GM19023 (cell line): ENCODE data around the gene CTNS.

Experiments
- ATAC-seq: cut with Tn5 transposase; IDR thresholded peaks from one replicate; pipeline ENCODE4 v1.9.1; 2021; ENCODE audit warnings: mild to moderate bottlenecking, moderate library complexity; ENCODE audit not compliant: unreplicated experiment

Gene CTNS

DNA sequence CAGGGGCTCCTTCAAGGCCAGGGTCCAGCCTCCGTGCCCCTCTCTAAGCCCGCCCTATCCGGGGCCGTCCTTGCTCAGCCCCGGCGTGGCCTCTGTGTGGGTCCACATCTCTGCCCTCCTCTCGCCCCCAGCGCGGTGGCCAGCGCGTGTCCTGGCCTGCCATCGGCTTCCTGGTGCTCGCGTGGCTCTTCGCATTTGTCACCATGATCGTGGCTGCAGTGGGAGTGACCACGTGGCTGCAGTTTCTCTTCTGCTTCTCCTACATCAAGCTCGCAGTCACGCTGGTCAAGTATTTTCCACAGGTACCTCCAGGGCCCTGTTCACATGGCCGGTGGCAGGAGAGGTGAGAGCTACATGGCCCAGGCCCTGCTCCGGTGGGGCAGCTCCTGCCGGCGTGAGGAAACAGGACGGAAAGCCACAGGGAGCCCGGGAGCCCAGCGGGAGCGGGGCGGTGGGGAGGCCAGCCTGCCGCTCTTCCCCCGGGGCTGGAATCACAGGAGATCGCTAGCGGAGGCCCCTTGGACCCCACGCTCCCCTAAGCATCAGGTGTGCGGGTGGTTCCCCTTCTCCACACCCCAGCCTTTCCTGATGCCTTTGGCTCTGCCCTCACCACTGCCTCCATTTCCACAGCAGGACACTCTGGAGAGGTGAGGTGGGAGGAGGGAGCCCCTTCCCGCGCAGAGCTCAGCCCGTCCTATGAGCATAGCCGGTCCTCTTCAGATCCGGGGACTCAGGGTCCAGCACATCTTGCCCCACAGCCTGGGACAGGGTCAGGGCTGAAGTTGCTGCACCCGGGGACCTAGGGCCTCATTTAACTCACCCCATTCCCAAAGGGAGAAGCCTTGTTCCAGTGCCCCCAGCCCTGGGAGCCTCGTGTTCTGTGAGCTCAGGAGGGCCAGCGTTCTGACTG is 21.6 kb downstream of the CTNS start:
- ATAC-seq, result no peak

DNA sequence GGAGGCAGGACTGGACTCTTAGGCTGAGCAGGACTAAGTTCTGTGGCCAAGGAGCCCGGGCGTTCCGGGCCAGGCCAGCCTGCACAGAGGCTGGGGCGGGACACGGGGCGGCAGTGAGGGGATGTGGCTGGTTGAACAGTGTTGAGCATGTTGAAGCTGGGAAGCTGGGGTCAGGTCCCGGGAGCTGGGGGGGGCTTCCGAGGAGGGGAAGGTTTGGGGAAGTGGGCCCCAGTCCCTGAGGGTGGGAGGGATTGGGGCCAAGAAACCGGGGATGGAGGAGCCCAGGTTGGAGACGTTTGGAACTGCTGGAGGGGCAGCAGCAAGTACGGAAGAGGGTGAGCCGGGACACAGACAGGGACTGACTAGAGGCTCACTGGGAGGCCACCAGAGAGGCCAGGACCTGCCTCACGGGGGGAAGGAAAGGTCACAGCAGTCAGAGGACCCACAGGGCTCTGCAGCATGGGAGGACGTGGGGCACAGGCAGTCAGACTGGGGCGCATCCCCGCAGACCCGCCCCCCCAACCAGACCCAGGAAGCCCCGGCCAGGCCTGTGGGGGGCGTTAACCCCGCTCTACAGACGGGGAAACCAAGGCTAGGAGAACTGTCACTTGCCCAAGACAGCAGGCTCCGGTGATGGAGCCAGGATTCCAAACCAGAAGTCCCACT is 22.4 kb downstream of the CTNS start:
- no peak for ATAC-seq

DNA sequence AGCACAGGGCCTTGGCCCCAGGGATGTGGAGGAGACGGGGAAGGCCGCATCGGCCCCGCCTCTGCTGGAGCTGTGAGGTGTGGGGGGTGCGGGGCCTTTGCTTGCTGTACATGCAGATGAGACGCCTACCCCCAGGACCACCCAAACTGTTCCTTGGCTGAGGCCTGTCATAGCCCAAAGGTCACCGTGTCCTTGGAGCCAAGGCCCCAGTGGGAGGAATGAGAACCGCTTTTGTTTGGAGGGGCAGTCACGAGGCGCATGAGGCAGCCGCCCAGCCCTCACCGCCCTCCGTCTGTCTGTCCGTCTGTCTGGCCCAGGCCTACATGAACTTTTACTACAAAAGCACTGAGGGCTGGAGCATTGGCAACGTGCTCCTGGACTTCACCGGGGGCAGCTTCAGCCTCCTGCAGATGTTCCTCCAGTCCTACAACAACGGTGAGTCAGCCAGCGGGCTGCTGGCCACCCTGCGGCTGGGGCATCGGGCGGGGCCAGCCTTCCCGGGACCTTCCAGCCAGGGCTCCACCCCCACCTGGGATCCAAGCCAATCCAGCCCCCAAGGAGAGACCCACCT is 23.1 kb downstream of the CTNS start:
- no peak for ATAC-seq

DNA sequence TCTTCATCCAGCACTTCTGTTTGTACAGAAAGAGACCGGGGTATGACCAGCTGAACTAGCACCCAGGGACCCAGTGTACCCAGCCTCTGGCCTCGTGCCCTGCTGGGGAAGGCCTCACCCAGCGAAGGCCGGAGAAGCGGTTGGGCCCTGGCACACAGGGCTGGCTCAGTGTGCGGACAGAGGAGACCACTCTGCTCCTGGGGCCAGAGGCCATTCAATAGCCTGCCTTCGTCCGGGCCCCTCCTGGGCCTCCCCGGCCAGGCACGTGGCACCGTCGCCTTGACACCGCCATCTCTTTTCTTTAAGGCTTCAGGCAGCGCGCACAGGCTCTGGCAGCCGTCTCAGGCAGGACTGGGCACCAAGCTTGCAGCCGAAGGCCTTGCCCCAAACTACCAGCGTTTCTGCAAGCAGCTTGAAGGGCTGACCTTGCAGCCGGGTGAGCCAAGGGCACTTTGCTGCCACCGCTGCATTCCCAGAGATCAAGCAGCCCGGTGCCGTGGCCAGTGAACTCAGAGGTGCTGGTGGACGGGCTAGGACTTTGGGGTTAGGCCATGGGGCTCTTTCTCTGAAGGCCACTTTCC is 23.8 kb downstream of the CTNS start:
- ATAC-seq, result no peak

DNA sequence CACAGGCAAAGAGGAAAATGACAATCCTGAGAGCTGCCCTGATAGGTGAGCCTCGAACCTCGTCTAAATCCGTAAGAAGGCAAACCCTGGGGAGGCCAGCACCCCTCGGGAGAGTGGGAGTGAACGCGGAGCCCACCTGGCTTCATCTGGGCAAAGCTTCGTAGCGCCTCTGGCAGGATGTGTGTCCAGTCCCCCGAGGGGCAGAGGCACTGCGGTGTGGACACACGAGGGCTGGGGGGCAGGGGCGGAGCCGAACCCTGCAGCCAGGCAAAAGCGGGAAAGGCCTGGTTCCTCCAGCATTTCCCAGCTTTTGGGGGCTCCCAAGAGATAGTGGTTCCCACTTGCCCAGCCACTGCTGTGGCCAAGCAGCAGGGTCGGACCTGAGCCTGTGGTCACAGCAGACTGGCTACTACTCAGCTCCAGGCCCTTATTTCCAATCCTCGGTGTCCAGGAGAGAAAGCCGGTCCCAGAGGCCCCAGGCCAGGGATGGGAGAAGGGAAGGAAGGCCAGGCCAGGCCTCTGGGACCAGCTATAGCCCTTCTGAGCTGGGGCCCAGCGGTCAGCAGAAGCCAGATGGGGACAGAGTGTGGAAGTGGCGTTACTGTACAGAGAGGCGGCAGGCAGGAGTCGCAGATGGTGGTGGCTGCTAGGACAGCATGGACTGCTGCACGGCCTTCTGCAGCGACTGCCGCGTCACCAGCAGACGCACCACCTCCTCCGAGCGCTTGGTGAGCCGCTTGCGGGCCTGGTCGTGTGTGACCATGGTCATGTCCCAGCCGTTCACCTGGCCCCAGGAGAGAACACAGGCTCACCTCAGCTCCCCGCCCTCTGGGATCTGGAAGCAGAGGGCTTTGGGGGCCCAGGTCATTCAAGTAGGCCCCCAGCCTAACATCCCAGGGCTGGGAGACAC is 26.8 kb downstream of the CTNS start:
- ATAC-seq, result no peak

DNA sequence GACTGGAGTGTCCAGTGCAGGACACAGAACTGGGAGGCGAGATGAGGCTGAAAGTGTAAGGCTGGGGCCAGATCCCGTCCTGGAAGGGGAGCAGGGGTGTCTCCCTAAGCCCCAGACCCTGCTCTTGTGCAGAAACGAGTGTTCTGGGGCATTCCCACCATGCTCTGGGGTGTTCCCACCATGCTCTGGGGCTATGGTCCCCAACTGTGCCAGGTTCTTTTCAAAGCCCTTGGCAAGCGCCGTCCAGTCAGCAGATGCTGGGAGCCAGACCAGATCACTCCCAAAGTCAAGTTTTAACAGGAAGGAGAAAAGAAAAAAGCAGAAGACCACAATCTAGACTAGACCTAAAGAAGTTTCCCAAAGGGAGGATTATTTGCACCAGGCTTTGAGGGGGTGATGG is 29.3 kb downstream of the CTNS start:
- ATAC-seq, result no peak

DNA sequence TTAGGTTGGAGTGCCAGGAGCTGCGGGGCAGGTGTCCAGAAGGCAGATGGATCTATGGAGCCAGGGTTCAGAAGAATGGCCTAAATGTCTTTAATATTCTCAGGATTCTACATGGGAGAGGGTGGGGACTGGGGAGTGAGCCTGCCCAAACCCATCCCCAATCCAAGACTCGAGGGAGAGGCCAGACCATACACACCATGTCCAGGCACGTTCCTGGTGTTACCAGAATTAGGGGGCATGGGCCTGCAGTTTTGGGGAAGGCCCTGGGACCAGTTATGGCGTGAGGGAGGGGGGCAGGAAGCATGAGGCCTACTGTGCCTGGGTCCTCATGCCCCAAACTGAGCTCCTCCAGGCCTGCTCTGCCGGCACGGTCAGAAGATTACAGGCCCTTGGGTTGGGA is 30.0 kb downstream of the CTNS start:
- no peak for ATAC-seq

DNA sequence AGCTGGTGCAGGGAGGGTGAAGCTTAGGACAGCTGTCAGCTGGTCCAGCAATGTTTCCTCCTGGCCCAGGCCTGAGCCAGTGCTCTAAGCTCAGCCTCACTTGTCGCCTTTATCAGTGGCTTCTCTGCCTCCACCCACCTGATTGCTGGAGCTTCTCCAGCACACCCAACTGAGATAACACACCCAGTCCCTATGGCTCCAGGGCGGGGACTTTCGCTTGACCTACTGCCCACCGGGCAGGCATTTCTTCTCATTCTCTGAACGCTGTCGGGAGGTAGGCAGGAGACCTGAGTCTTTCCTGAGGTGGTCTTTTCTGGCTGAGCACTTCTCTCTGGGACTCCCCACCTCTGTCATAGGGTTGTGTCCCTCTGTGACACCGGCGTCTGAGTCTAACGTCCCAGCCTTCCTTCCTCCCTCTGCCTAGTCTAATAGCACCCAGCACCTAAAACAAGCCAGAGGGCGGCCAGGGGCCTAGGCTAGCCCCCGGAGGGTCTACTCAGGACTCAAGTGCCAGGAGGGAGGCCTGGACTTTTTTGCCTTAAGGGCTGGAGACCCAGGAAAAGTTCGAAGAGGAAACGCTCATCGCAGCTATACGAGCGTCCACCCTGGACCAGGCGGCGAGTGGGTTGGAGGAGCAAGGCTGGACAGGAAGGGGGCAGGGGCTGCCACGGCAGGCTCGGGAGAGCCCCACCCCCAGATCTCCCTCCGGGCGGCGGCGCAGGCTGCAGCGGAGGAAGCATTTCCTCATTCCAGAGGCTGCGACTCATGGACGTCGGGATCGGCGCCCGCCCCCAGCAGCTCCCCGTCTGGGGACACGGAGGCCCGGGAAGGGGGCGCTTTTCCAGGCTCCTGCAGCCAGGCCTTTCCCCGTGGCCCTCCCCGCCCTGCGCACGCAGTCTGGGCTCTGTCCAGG is 31.1 kb downstream of the CTNS start:
- ATAC-seq, result peak; percentile 8

DNA sequence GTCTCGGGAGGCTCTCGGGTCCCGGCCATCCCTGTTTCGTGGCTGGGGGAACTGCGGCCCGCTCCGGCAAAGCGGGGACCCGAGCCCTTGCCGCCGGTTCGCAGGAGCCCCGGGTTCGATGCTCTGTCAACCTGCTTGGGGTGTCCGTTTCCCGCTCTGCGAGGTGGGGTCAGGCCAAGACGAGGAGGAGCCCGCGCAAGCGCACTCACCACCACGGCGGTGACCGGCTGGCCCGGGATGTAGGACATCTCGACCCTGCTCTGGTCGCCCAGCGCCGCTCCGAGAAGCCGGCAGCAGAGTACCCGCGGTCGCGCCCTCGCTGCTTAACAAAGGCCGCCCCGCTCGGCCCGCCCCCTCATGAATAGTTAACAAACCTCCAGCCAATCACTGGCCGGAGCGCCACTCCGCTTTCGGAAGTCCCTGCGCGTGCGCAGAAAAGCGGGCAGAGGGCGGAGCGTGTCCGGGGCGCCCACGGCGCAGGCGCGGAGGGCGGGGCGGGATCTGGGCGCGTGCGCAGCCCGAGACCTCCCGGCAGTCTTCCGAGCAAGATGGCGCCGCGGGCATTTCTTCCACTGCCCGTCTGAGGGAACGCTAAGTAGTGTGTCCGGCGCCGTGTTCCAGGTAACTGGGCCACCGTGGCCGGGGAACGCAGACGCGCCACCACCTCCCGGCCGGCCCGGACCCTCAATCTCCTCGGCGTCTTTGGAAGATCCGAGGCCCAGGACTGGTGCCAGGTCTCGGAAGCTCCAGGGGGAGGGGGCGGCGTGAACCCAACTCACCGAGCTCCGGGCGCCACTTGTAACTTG is 31.9 kb downstream of the CTNS start, which contains the start of the genes EMC6 and TAX1BP3:
Gene EMC6, plus strand, starts transcription at position 534 of the 806 bp plus-strand sequence. CDS start 335 bp downstream, outside the sequence.
Gene TAX1BP3, minus strand, starts transcription at position 300 of the 806 bp plus-strand sequence. Its CDS starts 52 bp downstream, at position 248.
- ATAC-seq, result peak; percentile 86

DNA sequence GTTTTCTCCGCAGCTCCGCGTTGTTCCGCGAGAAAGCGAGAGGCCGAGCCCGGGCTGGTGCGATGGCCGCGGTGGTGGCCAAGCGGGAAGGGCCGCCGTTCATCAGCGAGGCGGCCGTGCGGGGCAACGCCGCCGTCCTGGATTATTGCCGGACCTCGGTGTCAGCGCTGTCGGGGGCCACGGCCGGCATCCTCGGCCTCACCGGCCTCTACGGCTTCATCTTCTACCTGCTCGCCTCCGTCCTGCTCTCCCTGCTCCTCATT is 32.5 kb downstream of the CTNS start:
- peak; percentile 4 for ATAC-seq

DNA sequence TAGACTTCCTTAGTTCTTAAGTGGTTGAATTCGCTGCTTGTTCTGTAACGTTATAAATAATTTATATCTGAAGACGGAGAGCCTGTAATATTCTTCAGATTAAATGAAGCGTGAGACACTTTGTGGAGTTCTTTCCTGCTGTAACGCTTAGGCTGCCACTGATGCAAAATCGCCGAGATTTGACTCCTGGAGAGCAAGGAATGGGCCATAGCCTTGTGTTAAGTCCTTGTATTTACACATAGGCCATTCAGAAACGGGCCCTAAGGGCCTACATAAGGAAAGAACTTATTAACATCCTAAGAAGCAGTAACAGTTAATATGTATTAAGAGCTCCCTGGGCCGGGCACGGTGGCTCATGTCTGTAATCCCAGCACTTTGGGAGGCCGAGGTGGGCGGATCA is 33.0 kb downstream of the CTNS start:
- no peak for ATAC-seq

DNA sequence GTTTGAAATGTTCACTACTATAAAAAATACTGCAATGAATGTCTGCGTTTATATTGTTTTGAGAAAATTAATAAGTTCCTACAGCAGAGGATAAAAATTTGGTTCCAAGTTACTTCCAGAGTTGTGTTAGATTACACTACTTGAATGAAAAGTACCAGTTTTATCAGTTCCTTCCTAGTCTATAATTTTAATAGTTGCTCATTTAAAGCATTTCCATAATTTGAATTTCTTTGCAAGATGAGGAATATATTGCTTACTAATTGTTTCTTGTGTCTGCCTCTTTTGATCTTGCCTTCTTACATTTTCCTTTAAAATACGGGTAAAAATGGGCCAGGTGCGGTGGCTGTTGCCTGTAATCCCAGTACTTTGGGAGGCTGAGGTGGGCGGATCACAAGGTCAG is 36.0 kb downstream of the CTNS start:
- ATAC-seq, result no peak

DNA sequence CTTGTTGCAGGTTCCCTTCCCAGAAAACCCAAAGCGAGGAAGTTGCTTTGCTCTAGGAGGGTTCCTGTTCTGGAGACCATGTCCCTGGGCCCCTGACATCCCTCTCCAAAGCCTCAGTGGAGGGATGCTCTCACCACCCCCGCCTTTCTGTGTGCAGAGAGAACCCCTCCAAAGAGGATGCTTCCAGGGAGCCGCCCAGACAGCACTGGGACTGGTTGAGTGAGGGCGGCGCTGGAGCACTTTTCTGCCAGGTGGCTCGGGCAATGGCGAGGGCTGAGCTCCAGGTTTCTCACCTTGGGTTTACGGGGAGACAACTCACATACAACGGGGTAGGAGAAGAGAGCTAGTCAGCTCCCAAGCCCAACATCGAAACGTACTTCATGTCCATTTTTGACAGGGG is 39.3 kb downstream of the CTNS start:
- ATAC-seq, result no peak

DNA sequence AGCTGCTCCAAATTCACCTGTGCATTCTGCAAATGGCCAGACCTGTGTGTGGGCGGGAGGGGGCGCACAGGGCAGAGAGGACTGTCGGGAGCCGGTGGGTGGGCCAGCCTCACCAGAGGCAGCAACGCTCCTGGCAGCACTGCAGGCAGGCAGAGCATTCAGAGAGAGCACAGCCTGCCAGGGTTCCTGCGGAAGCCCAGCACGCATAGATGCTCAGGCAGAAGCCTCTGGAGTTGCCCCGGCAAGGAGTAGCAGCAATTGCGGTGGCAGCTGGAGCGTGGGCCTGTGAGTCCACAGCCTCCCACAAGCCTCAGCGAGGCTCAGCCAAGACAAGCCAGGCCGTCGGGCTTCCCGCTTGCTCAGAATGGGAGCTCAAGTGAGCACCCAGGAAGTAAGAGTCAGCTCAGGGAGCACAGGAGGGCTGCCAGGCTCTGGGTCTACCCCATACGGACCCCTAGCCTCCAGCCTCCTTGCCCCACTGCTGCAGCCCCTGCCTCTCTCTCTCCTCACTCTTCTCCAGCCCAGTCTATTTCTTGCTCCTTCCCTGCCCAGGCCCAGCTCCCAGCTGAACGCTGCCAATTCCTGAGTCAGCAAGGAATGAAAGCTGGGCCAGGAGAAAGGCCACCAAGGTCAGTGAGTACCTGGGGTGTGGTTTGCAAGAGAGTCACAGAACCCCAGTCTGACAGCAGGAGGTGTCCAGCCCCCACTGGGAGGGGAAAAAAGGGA is 41.7 kb downstream of the CTNS start:
- ATAC-seq, result no peak

DNA sequence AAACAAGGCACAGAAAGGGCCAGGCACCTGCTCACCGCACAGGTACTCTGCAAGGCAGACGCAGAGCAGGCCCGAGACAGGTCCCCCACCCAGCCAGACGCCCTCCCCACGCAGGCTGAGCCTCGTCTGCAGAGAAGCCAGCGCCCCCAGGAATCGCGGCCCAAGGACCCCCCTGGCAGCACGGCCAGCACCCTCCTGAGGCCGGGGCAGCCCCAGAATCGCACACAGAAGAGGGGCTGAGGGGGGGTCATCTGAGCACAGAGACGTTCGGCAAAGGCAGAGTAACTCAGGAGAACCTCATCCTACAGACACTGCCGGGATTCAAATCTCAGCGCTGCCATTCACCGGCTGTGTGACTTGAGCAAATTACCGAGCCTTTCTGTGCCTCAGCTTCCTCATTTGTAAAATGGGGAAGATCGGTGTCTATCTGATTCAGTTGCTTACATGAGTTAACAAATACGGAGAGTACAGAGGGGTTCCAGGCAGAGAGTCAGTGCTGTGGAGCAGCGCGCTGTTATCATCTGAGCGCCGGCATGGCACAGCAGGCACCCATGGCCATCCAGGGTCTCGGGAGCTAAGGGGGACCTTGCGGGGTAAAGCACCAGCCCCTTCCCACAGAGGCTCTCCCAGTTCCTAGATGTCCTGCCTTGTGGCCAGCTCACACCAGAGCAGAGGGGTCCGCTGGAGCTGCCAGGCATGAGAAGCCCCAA is 42.4 kb downstream of the CTNS start:
- no peak for ATAC-seq

DNA sequence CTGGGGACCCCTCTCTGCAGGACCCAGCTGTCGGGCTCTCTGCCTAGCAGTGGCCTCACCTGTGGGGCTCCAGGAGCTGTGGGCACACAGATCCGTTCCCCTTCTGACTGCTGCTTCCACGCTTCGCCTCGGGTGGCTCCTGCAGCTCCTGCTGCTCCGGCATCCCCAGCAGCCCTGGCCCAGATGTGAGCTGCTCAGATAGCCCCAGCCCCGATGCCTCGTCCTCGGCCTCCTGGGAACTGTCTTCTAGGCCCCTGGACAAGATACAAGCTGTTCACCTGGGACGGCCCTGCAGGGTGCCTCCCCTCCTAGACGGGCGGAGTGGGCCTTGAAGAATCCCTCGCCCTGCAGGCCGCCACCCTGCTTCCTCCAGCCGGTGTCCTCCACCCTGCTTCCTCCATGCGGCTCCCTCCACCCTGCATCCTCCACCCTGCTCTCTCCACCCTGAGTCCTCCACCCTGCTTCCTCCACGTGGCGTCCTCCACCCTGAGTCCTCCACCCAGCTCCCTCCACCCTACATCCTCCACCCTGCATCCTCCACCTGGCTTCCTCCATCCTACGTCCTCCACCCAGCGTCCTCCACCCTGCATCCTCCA is 43.1 kb downstream of the CTNS start:
- ATAC-seq, result no peak

DNA sequence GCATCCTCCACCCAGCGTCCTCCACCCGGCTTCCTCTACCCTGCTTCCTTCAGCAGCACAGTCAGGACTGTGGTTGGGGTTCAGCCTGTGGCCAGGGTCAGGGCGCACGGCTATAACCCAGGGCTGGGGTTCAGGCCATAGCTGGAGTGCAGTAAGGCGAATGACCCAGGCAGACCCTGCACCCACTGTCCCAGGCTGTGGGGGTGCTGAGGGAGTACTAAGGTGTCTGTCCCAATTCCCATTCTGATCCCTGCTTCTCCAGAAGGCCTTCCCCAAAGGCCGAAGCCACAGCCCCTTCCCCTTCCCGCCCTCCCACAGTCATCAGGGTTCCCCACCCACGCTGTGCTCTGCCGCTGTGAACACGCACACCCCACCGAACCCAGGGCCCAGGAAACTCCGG is 44.5 kb downstream of the CTNS start:
- no peak for ATAC-seq
